Esophagus muscularis mucosa (tissue), 4 donors: ENCODE data around the gene GPC5. TPM values are rescaled to one million over a fixed set of nuclear protein-coding genes. Genes with fewer than 3 reads are reported as not detected.
"Not testable (repeated sequence)": the region's sequence is repeated elsewhere in the genome, so short reads cannot be mapped to it uniquely, and the experiment has no call there.

Experiments used
- DNase-seq: peaks from one replicate; pipeline ENCODE4 v3.0.0-alpha.2; 2017; ENCODE audit errors: extremely low spot score
- H3K27ac ChIP-seq, 4 donors: fragments of 200-600 bp; sonication (generic); replicated peaks in 1 of 4; 1 replicate in 3 of 4; 2 replicates in 1 of 4; pipeline ENCODE4 v1.5.1; 2016 to 2019; ENCODE audit warnings: mild to moderate bottlenecking in 1 of 4
- H3K27me3 ChIP-seq, 4 donors: fragments of 200-600 bp; sonication (generic); one replicate each; pipeline versions ENCODE4 v1.5.1 to v1.6.0; 2016 to 2019
- H3K36me3 ChIP-seq, 4 donors: fragments of 200-600 bp; sonication (generic); one replicate each; pipeline ENCODE4 v1.5.1; 2016 to 2019
- H3K4me1 ChIP-seq, 4 donors: fragments of 200-600 bp; sonication (generic); one replicate each; pipeline ENCODE4 v1.5.1; 2016 to 2019
- H3K4me3 ChIP-seq, 4 donors: fragments of 200-600 bp; sonication (generic); 1 replicate in 2 of 4; 2 replicates in 2 of 4; pipeline ENCODE4 v1.5.1; 2016 to 2019; ENCODE audit warnings: mild to moderate bottlenecking in 4 of 4, moderate library complexity in 1 of 4
- H3K9me3 ChIP-seq, 4 donors: fragments of 200-600 bp; sonication (generic); 1 replicate in 3 of 4; 2 replicates in 1 of 4; pipeline ENCODE4 v1.5.1; 2016 to 2019
- EP300 ChIP-seq: sonication (generic); formaldehyde crosslinking; IDR thresholded peaks from one replicate; pipeline ENCODE4 v1.6.1; 2017; ENCODE audit warnings: antibody characterized with exemption
- POLR2A ChIP-seq: fragments of 450-650 bp; IDR thresholded peaks from one replicate; pipeline ENCODE4 v1.6.1; 2017; ENCODE audit warnings: antibody characterized with exemption, moderate library complexity, mild to moderate bottlenecking, low read depth
- POLR2AphosphoS5 ChIP-seq, 2 donors: sonication (generic); formaldehyde crosslinking; IDR thresholded peaks; one replicate each; pipeline ENCODE4 v1.6.1; 2017; ENCODE audit warnings: antibody characterized with exemption in 2 of 2
- WGBS: methylation state at CpG from one replicate; pipeline ENCODE4 v1.1.5; 2018; 5-methylcytosine and 5-hydroxymethylcytosine counted together
- intact Hi-C: fragments of 100-400 bp; cut with DNase I; formaldehyde crosslinking; loops from one replicate; pipeline ENCODE4 v1.15.1; 2023
- total RNA-seq, 4 donors: library from RNA; depleted of rRNA; stranded (reverse); fragments of >200 nt; gene quantifications; one replicate each; pipeline versions ENCODE4 v1.1.0 to v1.2.1, GENCODE V29; 2016
- TF ChIP-seq, protein P1 (sequence below), 3 experiments: fragments of 200-600 bp in 2 of 3; fragments of 450-650 bp in 1 of 3; sonication (generic) in 2 of 3; IDR thresholded peaks; one replicate each; pipeline ENCODE4 v1.5.1; 2017 to 2019; ENCODE audit warnings: antibody characterized with exemption in 3 of 3, mild to moderate bottlenecking in 2 of 3, moderate library complexity in 1 of 3

GPC5 gene
- total RNA-seq, 4 donors from 2014 or later: 0.13 to 0.42 (median 0.33) TPM; not detected in 1

DNA sequence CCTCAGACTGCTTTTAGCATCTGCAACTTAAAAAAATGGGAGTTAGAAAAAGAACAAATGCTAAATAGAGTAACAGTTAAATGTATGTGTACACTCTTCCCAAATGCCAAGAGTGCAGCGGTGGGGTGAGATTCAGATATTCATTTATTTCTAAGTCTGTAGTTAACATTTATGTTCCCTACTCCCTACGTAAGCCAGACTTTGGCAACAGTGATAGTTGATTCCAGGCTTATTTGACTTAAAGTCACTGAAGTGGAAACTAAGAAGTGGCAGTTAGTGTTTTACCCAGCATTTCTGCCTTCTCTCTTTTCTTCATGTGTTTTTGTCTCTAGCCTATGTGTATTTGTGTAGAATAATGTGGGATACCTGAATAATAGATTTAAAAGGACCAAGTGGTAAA lies 46.4 kb upstream of the GPC5 start:
- intact Hi-C loops: no loop called here
- TF ChIP-seq POLR2AphosphoS5 (IDR thresholded peaks at IDR 0.05): no peak
- WGBS: 78% methylated on average over 2 of the region's 2 CpGs
- Histone ChIP-seq H3K27me3 (no peaks in the 10 kb centered on the region), H3K9me3 (no peaks in the 10 kb centered on the region), H3K4me3 (no peak overlapping the region), H3K27ac (no peak overlapping the region), H3K36me3 (peaks cover 0 to 62% (median 32%) of the 10 kb centered on the region in 4 donors), H3K4me1 (peaks cover 19 to 36% (median 31%) of the 10 kb centered on the region in 4 donors)
- DNase-seq: no peak

DNA sequence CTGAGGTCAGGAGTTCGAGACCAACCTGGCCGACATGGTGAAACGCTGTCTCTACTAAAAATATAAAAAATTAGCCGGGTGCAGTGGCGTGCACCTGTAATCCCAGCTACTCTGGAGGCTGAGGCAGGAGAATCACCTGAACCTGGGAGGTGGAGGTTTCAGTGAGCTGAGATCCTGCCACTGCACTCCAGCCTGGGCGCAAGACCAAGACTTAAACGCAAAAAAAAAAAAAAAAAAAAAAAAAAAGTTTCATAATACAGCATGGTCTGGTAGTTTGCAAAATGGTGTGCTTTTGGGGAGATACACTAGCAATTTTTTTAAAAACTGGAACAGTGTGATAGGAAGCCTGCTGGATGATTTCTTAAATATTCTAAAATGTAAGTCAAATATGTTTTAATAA lies 45.5 kb upstream of the GPC5 start:
- H3K27ac ChIP-seq, DNase-seq, H3K27me3 ChIP-seq, intact Hi-C loops, H3K4me3 ChIP-seq, H3K9me3 ChIP-seq: not testable (repeated sequence)
- 82% methylated on average over 7 of the region's 7 CpGs for WGBS
- H3K4me1 ChIP-seq: peaks cover 16 to 34% (median 29%) of the 10 kb centered on the region in 4 donors
- peaks cover 0 to 65% (median 34%) of the 10 kb centered on the region in 4 donors for H3K36me3 ChIP-seq

DNA sequence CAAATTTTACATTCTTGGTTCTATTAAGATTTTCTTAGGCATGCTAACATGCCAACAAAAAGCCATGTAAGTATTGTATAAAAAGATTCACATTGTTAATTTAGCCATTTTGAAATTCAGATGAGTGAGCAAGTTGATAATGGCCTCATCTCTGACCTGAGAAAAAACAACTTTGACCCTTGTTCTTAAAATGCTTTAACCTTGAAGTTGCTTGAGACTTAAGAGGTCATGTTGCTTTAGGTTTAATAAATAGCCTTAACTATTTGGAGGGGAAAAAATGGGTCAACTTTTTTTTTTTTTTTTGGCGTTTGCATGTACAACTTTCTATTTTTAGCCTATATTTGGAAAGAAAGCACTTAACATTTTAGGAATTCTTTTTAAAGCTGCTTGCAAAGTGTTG lies 44.9 kb upstream of the GPC5 start:
- Histone ChIP-seq H3K27ac (no peak overlapping the region), H3K4me1 (peaks cover 16 to 34% (median 29%) of the 10 kb centered on the region in 4 donors), H3K27me3 (no peaks in the 10 kb centered on the region), H3K36me3 (peaks cover 0 to 65% (median 34%) of the 10 kb centered on the region in 4 donors), H3K4me3 (no peak overlapping the region), H3K9me3 (no peaks in the 10 kb centered on the region)
- intact Hi-C loops: no loop called here
- TF ChIP-seq, protein P1, sequence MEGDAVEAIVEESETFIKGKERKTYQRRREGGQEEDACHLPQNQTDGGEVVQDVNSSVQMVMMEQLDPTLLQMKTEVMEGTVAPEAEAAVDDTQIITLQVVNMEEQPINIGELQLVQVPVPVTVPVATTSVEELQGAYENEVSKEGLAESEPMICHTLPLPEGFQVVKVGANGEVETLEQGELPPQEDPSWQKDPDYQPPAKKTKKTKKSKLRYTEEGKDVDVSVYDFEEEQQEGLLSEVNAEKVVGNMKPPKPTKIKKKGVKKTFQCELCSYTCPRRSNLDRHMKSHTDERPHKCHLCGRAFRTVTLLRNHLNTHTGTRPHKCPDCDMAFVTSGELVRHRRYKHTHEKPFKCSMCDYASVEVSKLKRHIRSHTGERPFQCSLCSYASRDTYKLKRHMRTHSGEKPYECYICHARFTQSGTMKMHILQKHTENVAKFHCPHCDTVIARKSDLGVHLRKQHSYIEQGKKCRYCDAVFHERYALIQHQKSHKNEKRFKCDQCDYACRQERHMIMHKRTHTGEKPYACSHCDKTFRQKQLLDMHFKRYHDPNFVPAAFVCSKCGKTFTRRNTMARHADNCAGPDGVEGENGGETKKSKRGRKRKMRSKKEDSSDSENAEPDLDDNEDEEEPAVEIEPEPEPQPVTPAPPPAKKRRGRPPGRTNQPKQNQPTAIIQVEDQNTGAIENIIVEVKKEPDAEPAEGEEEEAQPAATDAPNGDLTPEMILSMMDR (IDR thresholded peaks at IDR 0.05): no peak
- TF ChIP-seq POLR2A: no peak
- WGBS: 22% methylated on average over 1 of the region's 1 CpG
- no peak for DNase-seq

DNA sequence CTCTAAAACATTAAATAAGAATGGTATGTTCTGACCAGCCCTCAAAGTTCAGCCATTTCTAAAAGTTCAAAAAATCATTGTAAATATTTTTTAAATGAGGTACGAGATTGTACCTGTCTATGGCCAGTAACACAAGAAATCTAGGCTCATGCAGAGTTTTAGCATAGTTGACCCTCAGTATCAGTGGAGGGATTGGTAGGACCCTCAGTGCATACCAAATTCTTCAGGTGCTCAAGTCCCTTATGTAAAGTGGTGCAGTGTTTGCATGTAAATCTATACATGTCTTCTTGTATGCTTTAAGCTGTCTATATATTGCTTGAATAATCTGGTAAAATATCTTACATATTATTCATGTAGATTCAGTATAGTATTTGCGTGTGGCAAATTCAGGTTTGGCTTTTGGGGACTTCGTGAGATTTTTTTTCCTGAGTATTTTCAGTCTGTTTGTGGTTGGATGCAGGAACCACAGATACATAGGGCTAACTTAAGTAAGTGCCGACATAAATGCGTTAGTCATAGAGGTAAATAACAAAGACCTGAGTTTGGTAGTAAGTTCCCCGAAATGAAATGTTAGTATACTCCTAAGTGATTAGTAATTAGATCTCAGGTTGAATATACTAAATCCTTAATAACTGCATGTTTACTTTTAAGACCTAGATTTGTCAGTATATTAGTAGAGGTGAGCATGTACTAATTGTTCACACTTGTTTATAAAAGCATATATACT lies 43.2 kb upstream of the GPC5 start:
- Histone ChIP-seq H3K4me3 (no peak overlapping the region), H3K36me3 (peaks cover 0 to 60% (median 31%) of the 10 kb centered on the region in 4 donors), H3K27me3 (no peaks in the 10 kb centered on the region), H3K4me1 (peaks cover 7 to 21% (median 16%) of the 10 kb centered on the region in 4 donors), H3K27ac (no peak overlapping the region), H3K9me3 (no peaks in the 10 kb centered on the region)
- TF ChIP-seq POLR2A: no peak
- no peak for TF ChIP-seq EP300
- TF ChIP-seq, protein P1 (IDR thresholded peaks at IDR 0.05): no peak
- no peak for TF ChIP-seq POLR2AphosphoS5 (IDR thresholded peaks at IDR 0.05)
- intact Hi-C loops: no loop called here
- WGBS: 96% methylated on average over 6 of the region's 6 CpGs
- no peak for DNase-seq

DNA sequence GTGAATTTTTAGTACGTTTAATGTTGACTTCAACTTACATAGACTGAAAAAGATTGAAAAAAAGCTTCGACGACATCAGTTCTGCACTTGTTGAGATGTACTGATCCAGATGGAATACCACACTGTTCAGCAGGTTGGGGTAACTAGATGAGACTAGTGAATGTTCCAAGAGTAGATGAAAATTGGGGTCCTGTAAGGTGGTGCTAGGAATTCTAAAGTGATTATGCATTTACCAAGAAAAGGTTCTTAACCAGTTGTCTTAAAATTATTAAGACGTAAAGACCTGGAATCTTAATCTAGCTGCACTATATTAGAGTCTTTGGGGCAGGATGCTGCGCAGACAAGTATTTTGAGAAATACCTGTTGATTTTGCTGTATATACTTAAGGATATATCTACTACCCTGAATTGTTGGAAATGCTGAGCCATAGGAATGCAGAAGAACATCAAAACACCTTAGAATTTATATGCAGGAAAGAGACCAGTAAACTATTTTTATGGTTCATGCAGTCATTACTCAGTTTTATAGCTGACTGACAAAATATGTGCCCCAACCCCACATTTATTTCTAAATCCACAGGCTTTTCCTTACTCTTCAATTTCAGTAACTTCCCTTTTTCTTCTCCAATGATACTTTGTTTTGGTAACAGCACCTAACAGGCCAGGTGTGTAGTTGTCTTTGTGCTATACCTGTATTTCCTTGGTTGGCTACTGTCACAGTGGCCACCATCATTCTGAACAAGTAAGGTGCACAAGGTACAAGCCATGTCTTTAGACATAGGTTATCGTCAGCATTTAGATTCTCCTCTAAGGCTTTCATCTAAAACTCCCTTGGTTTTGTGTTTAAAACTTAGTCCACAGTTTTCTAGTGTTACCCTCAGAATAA lies 42.4 kb upstream of the GPC5 start:
- TF ChIP-seq, protein P1 (IDR thresholded peaks at IDR 0.05): no peak
- no peak for TF ChIP-seq POLR2AphosphoS5 (IDR thresholded peaks at IDR 0.05)
- no peak for DNase-seq
- Histone ChIP-seq H3K27ac (no peak overlapping the region), H3K27me3 (no peaks in the 10 kb centered on the region), H3K4me3 (no peak overlapping the region), H3K4me1 (peaks cover under 1 to 16% (median 12%) of the 10 kb centered on the region in 4 donors), H3K9me3 (no peaks in the 10 kb centered on the region), H3K36me3 (peaks cover 0 to 52% (median 27%) of the 10 kb centered on the region in 4 donors)
- intact Hi-C loops: no loop called here
- 94% methylated on average over 6 of the region's 6 CpGs for WGBS
